GM19099 (cell line): ENCODE data around the gene DAB1.

ENCODE experiments used
- POLR2A ChIP-seq: IDR thresholded peaks from 3 replicates; pipeline ENCODE4 v1.6.1; 2011; ENCODE audit warnings: low read depth; ENCODE audit not compliant: insufficient read length; ENCODE audit errors: extremely low read depth

Gene DAB1

DNA sequence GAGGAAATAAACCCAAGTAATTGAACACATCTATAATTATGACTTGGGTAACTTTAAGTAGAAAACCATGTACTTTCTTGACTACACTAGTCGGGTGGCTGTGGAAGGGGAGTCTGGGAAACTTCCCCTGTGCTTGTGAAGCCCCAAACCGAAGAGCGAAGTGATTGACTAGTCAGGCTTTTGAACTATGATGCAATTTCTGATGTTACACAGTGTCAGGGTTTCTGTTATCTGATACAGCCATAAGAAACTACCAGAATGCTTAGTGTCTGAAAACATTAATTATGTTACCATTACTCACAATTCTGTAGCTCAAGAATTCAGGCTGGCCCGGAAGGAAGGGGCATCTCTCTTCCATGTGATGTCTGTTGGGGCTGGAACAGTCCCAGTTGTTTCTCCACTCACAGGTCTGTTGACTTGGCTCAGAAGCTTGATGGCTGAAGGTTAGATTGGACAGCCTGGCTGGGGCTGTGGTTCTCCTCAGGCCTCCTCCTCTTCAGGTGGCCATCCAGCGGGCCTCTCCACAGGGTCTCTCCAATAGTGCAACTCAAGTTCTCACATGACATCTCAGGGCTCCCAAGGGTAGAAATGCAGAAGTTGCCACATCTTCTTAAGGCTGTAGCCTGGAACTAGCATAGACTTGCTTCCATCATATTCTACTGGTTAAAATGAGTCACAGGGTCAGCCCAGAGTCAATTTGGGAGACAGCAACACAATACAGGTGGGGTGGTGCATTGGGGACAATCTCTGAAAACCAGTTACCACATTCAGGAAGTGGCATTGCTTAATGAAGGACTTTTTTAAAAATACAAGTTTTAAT, 449.7 kb downstream of the DAB1 start:
- no peak for TF ChIP-seq POLR2A

- no peak for TF ChIP-seq POLR2A
Measured at GRCh38 chr1:56972976-56973375, 450.9 kb downstream of the DAB1 start.

- TF ChIP-seq POLR2A = no peak
Measured at GRCh38 chr1:56970280-56970679, 453.6 kb downstream of the DAB1 start.

DNA sequence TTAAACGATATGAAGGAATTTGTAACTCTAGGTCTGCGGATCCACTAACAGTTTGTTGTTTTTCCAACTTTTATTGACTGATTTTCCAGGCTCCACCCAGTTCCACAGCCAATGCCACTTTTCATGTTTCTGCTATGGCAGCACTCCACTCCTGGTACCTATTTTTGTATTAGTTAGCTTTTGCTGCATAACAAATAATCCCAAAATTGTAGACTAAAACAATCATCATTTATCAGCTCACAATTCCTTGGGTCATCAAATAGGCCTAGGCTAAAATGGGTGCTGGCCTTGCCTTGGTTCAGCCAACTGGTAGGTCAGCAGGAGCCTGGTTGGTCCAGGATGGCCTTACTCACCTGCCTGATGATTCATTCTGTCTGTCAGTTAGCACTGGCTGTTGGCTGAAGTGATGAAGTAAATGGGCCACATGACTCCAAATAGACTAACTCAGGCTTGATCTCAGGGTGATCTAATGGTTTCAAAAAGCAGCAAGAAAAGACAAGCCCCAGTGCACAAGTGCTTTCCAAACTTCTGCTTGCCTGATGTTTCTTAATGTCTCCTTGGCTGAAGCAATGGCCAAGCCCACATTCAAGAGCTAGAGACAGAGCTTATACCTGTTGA, 454.9 kb downstream of the DAB1 start:
- no peak for TF ChIP-seq POLR2A

GRCh38 chr1:56967900-56968832, 455.7 kb downstream of the DAB1 start:
- no peak for TF ChIP-seq POLR2A

- no peak for TF ChIP-seq POLR2A
Measured at GRCh38 chr1:56967355-56967754, 456.5 kb downstream of the DAB1 start.

DNA sequence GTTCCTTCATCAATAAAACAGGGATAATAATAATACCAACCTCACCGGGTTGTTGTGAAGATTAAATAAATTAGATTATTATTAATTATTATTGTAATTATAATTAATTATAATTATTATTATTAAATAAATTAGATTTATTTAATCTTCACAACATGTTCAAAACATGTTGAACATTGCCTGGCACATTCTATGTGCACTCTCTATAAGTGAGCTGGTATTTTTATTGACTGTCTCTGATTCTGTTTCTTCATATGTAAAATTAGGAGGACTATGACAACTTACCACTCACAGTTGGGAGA, 457.2 kb downstream of the DAB1 start:
- TF ChIP-seq POLR2A = no peak

- no peak for TF ChIP-seq POLR2A
Measured at GRCh38 chr1:56965916-56966697, 457.8 kb downstream of the DAB1 start, which contains the start of gene C8B. Gene C8B (minus strand): TSS chr1:56966015. CDS start chr1:56965948, 67 bp downstream.

- TF ChIP-seq POLR2A = no peak
Measured at GRCh38 chr1:56965191-56965590, 458.7 kb downstream of the DAB1 start.

- no peak for TF ChIP-seq POLR2A
Measured at GRCh38 chr1:56964349-56965017, 459.4 kb downstream of the DAB1 start.

GRCh38 chr1:56963667-56964066, 460.2 kb downstream of the DAB1 start:
- no peak for TF ChIP-seq POLR2A

DNA sequence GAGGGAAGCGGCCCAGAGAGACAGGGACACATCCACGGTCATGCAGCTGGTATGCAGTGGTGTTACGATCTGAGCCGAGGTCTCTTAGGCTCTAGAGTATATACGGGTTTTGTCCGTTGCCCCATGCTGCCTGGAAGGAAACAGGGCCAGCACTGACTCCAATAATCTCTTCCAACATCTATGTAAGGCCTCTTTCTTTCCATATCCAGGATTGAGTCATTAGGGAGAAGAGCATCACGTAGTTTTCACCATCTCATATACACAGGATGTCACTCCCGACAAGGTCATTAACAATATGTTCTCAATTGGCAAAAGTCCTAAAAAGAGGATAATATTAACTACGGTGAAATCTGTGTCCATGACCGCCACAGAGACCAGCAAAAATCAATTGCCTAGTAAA, 462.4 kb downstream of the DAB1 start:
- TF ChIP-seq POLR2A = no peak

DNA sequence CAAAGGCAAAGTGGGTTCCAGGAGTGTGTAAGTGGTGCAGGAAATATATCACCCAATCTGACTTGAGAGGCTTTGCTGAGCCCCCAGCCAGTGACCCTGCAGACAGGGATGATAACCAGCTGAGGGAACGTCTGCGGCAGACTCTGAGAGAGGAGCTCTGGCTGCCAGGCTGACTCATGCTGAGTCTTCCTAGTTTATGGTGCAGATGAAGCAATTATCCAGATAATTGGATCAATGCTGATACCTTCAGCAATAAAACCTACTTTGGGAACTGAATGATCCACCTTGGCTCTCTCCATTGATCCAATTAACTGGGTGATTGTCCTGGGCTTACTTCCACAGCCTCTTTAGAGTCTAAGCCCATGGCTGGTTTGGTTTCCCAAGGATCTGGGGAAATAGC, 465.3 kb downstream of the DAB1 start:
- no peak for TF ChIP-seq POLR2A

- TF ChIP-seq POLR2A = no peak
Measured at GRCh38 chr1:56957931-56958330, 465.9 kb downstream of the DAB1 start.

DNA sequence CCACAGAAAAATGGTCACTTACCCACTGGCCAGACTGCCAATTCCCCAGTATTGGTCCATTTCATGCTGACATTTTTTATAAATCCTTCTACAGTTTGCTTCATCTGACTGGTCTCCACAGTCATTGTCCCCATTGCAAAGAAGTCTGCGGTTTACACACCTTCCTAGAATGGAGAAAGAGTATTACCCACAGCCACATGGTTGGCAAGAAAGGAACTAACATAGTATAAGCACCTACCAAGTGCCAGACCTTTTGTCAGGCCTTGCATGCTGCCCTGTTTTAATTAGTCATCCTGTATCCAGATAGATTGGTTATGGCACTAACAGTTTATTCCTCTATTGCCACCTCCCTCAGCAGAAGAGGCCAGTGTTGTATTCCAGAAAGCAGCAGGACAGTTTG, 469.2 kb downstream of the DAB1 start:
- TF ChIP-seq POLR2A = no peak

GRCh38 chr1:56953386-56953785, 470.5 kb downstream of the DAB1 start:
- no peak for TF ChIP-seq POLR2A
